IgD-negative memory B cell (primary cell): ENCODE results near the gene TBL2. TPM values are rescaled to one million over a fixed set of nuclear protein-coding genes. Genes with fewer than 3 reads are reported as not detected.
"Not testable (repeated sequence)": the region's sequence is repeated elsewhere in the genome, so short reads cannot be mapped to it uniquely, and the experiment has no call there.

Experiments used
- H3K27ac Mint-ChIP-seq, 3 donors: one replicate each; pipeline ENCODE4 v1.8.0; 2020 to 2022; ENCODE audit warnings: mild to moderate bottlenecking in 3 of 3, mixed read lengths in 3 of 3, moderate library complexity in 1 of 3
- H3K27me3 Mint-ChIP-seq: one replicate; pipeline ENCODE4 v1.8.0; 2021; ENCODE audit warnings: mixed read lengths
- H3K36me3 Mint-ChIP-seq: one replicate; pipeline ENCODE4 v1.8.0; 2020; ENCODE audit warnings: mild to moderate bottlenecking, mixed read lengths
- H3K4me1 Mint-ChIP-seq, 3 donors: one replicate each; pipeline ENCODE4 v1.8.0; 2020 to 2022; ENCODE audit warnings: mixed read lengths in 3 of 3, mild to moderate bottlenecking in 1 of 3
- H3K4me3 Mint-ChIP-seq, 4 donors: one replicate each; pipeline ENCODE4 v1.8.0; 2020 to 2022; ENCODE audit warnings: mild to moderate bottlenecking in 4 of 4, mixed read lengths in 4 of 4, moderate library complexity in 3 of 4
- H3K9me3 Mint-ChIP-seq, 3 donors: one replicate each; pipeline ENCODE4 v1.8.0; 2020 to 2021; ENCODE audit warnings: mixed read lengths in 3 of 3, mild to moderate bottlenecking in 1 of 3
- polyA plus RNA-seq: library from polyadenylated mRNA; unstranded; fragments of 300-500 nt; fragmentation: Illumina TruSeq; gene quantifications from one replicate; pipeline ENCODE4 v1.2.3, GENCODE V29; 2021

TBL2 gene, protein sequence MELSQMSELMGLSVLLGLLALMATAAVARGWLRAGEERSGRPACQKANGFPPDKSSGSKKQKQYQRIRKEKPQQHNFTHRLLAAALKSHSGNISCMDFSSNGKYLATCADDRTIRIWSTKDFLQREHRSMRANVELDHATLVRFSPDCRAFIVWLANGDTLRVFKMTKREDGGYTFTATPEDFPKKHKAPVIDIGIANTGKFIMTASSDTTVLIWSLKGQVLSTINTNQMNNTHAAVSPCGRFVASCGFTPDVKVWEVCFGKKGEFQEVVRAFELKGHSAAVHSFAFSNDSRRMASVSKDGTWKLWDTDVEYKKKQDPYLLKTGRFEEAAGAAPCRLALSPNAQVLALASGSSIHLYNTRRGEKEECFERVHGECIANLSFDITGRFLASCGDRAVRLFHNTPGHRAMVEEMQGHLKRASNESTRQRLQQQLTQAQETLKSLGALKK
- polyA plus RNA-seq, result 21.3 TPM

DNA sequence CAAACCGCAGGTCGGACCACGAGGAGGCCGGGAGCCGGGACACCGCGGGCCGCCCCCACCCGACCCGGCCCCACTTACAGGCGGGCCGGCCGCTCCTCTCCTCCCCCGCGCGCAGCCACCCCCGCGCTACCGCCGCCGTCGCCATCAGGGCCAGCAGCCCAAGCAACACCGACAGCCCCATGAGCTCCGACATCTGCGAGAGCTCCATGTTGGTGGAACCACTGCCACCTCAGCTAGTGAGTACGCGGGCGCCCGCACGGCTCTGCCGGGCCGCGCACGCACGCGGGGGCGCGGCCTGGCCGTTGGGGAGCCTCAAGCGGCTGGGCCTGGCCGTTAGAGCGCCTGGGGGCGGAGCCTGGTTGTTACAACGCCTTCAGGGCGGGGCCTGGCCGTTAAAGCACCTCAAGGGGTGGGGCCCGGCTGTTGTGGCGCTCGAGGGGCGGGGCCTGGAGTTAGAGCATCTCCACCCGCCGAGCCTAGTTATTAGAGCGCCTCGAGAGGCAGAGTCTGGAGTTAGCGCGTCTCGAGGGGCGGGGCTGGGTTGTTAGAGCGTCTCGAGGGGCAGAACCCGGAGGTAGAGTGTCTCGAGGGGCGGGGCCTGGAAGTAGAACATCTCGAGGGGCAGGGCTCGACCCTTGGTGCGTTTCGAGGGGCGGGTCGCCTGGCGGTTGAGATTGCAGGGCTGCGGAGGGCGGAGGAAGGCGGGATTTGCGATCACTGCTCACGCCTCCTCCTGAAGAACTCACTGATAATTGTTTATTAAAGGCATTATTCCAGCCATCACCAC is at the start of gene TBL2:
Gene TBL2, minus strand, starts transcription at position 238 of the 787 bp plus-strand sequence. Its CDS starts 30 bp downstream, at position 208.
- Mint-ChIP-seq H3K27me3 (no peaks in the 10 kb centered on the region), H3K4me1 (peaks cover 5 to 15% (median 15%) of the 10 kb centered on the region in 3 donors), H3K27ac (peak within 1 kb of the TSS; percentile 86 to 96 (median 88)), H3K4me3 (peak within 1 kb of the TSS; percentile 87 to 100 (median 96)), H3K9me3 (no peaks in the 10 kb centered on the region), H3K36me3 (peaks cover 2% of the 10 kb centered on the region)

DNA sequence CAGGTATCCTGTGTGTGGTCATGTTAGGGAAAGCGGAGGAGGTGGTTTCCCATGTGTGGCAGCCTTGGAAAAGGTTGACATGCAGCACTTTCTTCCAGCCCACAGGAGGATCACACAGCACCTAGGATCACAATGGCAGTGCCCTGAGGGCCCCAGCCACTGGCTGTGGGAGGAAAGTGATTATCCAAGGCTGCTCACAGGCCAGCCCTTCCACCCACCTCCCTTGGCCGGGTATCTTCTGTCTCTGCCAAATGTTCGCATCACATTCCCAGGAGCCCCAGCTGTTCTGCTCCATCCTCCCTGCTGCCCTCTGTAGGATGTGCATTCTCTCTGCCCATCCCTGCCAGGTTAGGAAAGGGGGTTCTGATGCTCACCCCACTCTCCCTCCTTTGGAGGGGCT is 48.4 kb upstream of the TBL2 start:
- peak overlapping the region in 1 of 4 donors; percentile 49 for H3K4me3 Mint-ChIP-seq
- H3K9me3 Mint-ChIP-seq, result peaks cover 0 to 2% (median 0%) of the 10 kb centered on the region in 3 donors
- peaks cover 28% of the 10 kb centered on the region for H3K27me3 Mint-ChIP-seq
- H3K27ac Mint-ChIP-seq, result no peak overlapping the region
- peaks cover 2% of the 10 kb centered on the region for H3K36me3 Mint-ChIP-seq
- H3K4me1 Mint-ChIP-seq, result peaks cover 0 to 7% (median 0%) of the 10 kb centered on the region in 3 donors

DNA sequence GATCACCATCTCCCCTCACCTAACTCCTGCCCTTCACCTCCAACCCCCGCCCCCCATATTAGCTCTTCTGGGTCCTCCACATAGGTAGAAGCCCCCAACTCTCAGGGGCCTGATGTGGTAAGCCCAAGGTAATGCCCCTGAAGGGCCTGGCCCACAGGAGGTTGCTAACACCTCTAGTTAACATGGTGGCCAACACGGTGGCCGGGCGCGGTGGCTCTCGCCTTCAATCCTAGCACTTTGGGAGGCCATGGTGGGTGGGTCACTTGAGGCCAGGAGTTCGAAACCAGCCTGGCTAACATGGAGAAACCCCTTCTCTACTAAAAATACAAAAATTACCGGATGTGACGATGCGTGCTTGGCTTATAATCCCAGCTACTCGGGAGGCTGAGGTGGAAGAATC is 46.9 kb upstream of the TBL2 start:
- H3K9me3 Mint-ChIP-seq, result peaks cover 0 to 2% (median 0%) of the 10 kb centered on the region in 3 donors
- peaks cover 0 to 7% (median 0%) of the 10 kb centered on the region in 3 donors for H3K4me1 Mint-ChIP-seq
- H3K27ac Mint-ChIP-seq, result peak overlapping the region in 1 of 3 donors; percentile 35
- H3K27me3 Mint-ChIP-seq, result peaks cover 28% of the 10 kb centered on the region
- peak overlapping the region in 1 of 4 donors; percentile 37 for H3K4me3 Mint-ChIP-seq
- H3K36me3 Mint-ChIP-seq, result peaks cover 2% of the 10 kb centered on the region

DNA sequence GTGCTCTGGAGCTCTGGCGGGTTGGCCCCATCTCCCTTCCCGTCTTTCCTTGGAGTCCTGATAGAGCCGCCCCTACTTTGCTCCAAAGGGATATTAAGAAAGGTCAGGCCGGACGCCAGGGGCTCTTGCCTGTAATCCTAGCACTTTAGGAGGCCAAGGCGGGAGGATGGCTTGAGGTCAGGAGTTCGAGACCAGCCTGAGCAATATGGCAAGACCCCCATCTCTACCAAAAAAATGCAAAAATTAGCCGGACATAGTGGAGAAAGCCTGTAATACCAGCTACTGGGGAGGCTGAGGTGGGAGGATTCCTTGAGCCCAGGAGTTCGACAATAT is 46.3 kb upstream of the TBL2 start:
- Mint-ChIP-seq H3K4me1 (peaks cover 0 to 7% (median 0%) of the 10 kb centered on the region in 3 donors), H3K9me3 (peaks cover 0 to 2% (median 0%) of the 10 kb centered on the region in 3 donors), H3K36me3 (peaks cover 2% of the 10 kb centered on the region), H3K4me3 (peak overlapping the region in 2 of 4 donors; percentile 17 to 37), H3K27ac (no peak overlapping the region), H3K27me3 (peaks cover 32% of the 10 kb centered on the region)

DNA sequence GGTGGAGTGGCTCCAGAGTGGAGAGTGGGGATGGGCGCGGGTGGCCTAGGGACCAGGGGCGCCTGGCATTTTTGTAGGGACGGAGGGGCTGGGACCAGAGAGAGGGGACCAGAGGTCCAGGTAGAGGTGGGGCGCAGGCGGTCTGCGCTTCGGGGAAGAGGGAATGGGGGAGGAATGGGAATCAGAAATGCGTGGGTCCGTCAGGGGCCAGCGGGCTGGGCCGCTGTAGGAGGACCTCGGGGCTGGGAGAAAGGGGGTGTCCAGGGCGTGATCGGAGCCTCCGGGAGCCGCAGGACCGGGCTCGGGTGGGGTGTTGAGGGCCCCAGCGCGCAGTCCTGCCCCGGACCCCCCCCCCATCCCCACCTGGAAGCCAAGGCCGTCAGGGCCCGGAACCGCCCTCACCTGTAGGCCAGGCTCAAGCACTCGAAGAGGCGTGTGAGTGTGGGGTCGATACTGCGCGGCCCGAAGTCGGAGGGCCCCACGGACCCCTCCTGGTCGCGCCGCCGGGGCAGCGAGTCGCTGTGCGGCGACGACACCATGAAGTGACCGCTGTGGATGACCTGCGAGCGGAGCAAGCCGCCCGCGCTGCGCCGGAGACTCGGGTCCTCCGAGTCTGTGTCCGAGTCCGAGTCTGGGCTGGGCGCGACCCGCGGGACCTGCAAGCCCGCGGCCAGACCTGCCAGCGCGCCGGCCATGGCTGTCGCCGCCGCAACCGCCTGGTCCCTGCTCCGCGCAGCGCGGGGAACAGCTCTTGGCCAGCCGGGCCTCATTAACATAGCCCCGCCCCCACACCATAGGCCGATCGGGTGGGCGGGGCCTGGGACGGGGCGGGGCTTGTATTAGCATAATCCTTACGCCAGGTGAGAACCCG is 45.7 kb upstream of the TBL2 start, which contains the start of gene MLXIPL:
Gene MLXIPL, minus strand, starts transcription at position 725 of the 871 bp plus-strand sequence. Its CDS starts 30 bp downstream, at position 695.
- H3K4me3 Mint-ChIP-seq, result peak within 1 kb of the TSS in 2 of 4 donors; percentile 73 to 75
- peaks cover 0 to 2% (median 0%) of the 10 kb centered on the region in 3 donors for H3K9me3 Mint-ChIP-seq
- peak within 1 kb of the TSS in 2 of 3 donors; percentile 23 to 35 for H3K27ac Mint-ChIP-seq
- H3K4me1 Mint-ChIP-seq, result peaks cover 0 to 7% (median 0%) of the 10 kb centered on the region in 3 donors
- peaks cover 2% of the 10 kb centered on the region for H3K36me3 Mint-ChIP-seq
- peaks cover 33% of the 10 kb centered on the region for H3K27me3 Mint-ChIP-seq

DNA sequence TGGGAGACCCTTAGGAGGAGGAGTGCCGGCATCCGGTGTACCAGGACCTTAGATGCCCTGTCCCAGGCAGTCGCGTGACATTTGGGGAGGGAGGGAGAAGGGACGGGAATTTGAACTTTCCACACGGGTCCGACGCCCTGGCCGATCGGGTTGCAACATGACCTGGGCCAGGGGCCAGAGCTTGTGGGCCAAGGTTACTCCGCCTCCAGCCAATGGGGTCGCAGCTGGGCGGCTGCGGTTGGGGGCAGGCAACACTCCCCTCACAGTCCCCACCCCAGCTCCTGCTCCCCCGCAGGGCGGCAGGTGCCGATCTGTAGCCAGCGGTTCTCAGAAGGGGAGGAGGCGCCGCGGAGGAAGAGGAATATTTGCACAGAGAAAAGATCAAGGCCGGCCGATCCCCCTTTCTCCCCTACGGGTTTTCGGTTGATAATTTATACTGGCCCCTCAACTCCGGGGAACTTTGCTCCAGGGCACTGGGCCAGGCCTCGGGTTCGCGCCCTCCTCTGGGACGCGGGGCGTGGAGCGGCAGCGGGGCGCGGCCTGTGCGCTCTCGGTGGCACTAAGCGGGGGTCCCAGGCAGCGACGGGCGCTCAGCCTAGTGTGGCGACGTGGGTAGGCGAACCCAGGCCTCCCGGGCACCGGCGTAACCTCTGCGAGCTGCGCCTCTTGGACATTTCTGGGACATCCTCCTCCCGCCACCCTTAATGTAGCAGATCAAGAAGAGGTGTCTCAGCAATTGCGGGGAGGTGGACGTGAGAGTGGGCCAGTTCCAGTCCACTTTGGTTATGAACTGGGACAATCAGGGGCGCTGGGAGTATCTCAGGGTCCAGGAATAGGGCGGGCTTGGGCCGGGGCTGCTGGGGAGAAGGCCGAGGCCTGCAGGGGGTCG is 44.8 kb upstream of the TBL2 start:
- H3K4me1 Mint-ChIP-seq, result peaks cover 0 to 7% (median 0%) of the 10 kb centered on the region in 3 donors
- H3K27ac Mint-ChIP-seq, result peak overlapping the region in 1 of 3 donors; percentile 23
- peaks cover 2% of the 10 kb centered on the region for H3K36me3 Mint-ChIP-seq
- peak overlapping the region in 2 of 4 donors; percentile 73 to 75 for H3K4me3 Mint-ChIP-seq
- peaks cover 0 to 2% (median 0%) of the 10 kb centered on the region in 3 donors for H3K9me3 Mint-ChIP-seq
- H3K27me3 Mint-ChIP-seq, result peaks cover 32% of the 10 kb centered on the region

DNA sequence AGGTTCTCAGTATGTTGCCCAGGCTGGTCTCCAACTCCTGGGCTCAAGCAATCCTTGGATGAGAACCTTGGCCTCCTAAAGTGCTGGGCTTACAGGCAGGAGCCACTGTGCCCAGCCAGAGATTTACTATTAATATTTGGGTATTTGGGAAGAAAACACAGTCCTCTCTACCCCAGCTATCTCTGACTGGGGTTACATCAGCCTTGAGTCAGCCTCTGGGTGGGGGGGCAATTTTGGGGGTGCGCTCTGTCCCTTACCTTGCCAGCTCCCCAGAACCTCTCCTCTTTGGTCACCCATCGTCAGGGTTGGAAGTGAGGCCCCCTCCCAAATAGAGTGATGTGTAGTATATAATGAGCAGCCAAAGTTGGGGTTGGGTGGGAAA is 44.1 kb upstream of the TBL2 start:
- Mint-ChIP-seq H3K27ac (no peak overlapping the region), H3K9me3 (peaks cover 0 to 2% (median 0%) of the 10 kb centered on the region in 3 donors), H3K36me3 (peaks cover 2% of the 10 kb centered on the region), H3K4me3 (no peak overlapping the region), H3K27me3 (peaks cover 29% of the 10 kb centered on the region), H3K4me1 (peaks cover 0 to 7% (median 0%) of the 10 kb centered on the region in 3 donors)

DNA sequence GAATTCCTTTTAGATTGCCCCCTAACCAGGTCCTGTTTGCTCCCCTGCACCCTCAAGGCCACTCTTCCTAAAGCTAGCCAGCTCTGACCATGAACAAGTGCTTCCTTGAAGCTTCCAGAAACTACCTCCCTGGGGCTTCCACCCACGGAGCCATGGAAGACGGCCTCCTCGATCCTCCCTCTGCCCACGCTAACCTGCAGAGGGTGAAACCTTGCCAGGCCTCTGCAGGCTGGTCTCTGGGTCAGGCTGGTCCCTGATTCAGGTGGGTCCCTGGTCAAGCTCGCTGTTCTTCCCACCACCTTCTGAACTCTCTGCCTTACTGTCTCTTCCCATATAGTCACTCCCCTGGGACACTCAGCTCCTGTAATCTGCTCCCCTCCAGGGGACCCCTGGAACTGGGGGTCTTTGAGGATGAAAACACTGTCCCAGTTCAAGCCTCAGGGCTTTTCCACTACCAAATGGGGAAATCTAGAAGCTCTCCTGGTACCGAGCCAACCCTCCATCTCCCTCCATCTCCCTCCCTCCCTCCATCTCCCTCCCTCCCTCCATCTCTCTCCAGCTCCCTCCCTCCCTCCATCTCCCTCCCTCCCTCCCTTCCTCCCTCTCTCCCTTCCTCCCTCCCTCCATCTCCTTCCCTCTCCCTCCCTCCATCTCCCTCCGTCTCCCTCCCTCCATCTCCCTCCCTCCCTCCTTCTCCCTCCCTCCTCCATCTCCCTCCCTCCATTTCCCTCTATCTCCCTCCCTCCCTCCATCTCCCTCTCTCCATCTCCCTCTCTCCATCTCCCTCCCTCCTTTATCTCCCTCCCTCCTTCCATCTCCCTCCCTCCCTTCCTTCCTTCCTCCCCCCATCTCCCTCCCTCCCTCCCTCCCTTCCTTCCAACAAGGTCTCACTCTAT is 43.0 kb upstream of the TBL2 start:
- Mint-ChIP-seq H3K36me3 (peaks cover 2% of the 10 kb centered on the region), H3K4me3 (no peak overlapping the region), H3K27ac (no peak overlapping the region), H3K4me1 (peaks cover 0 to 7% (median 0%) of the 10 kb centered on the region in 3 donors), H3K9me3 (peaks cover 0 to 2% (median 0%) of the 10 kb centered on the region in 3 donors), H3K27me3 (peaks cover 29% of the 10 kb centered on the region)

DNA sequence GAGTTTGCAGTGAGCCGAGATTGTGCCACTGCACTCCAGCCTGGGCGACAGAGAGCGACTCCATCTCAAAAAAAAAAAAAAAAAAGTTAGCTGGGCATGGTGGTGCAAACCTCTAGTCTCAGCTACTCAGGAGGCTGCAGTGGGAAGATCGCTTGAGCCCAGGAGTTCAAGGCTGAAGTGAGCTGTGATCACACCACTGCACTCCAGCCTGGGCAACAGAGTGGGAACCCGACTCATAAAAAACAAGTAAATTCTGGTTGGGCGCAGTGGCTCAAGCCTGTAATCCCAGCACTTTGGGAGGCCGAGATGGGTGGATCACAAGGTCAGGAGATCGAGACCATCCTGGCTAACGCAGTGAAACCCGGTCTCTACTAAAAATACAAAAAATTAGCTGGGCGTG is 41.0 kb upstream of the TBL2 start:
- not testable (repeated sequence) for H3K4me3 Mint-ChIP-seq, H3K9me3 Mint-ChIP-seq, H3K4me1 Mint-ChIP-seq, H3K36me3 Mint-ChIP-seq
- Mint-ChIP-seq H3K27me3 (peaks cover 26% of the 10 kb centered on the region), H3K27ac (peak overlapping the region in 1 of 3 donors; percentile 39)

DNA sequence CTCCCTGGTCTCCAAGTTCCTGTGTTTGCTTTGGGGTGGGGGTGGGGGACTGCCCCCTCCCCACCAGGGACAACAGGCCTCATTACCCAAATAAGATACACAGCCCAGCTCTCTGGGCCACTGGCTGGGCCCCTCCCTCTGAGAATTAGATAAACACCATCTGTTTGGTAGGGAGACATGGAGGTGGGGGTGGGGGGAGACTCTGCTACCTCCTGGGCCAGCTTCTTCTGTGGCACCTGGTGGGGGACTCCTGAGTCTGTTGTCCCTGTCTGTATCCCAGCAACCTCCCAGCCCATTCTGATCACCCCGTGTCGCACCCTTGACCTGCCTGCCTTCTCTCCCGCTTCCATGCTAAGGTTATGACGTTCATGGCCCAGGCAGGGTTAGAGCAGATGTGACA is 40.2 kb upstream of the TBL2 start:
- Mint-ChIP-seq H3K4me3 (no peak overlapping the region), H3K36me3 (no peaks in the 10 kb centered on the region), H3K9me3 (no peaks in the 10 kb centered on the region), H3K27me3 (peaks cover 29% of the 10 kb centered on the region), H3K27ac (no peak overlapping the region), H3K4me1 (peaks cover 0 to 4% (median 0%) of the 10 kb centered on the region in 3 donors)

DNA sequence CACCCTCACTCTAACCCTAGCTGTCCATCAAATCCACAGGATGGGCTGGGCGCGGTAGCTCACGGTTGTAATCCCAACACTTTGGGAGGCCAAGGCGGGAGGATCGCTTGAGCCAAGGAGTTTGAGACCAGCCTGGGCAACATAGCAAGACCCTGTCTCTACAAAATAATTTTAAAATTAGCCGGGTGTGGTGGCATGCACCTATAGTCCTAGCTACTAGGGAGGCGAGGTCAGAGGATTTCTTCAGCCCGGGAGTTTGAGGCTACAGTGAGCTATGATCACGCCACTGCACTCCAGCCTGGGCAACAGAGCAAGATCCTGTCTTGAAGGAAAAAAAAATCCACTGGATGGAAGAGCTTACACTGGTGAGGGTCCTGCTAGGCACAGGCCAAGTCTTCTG is 39.1 kb upstream of the TBL2 start:
- not testable (repeated sequence) for H3K4me1 Mint-ChIP-seq, H3K4me3 Mint-ChIP-seq, H3K27ac Mint-ChIP-seq, H3K36me3 Mint-ChIP-seq, H3K9me3 Mint-ChIP-seq
- peaks cover 29% of the 10 kb centered on the region for H3K27me3 Mint-ChIP-seq

DNA sequence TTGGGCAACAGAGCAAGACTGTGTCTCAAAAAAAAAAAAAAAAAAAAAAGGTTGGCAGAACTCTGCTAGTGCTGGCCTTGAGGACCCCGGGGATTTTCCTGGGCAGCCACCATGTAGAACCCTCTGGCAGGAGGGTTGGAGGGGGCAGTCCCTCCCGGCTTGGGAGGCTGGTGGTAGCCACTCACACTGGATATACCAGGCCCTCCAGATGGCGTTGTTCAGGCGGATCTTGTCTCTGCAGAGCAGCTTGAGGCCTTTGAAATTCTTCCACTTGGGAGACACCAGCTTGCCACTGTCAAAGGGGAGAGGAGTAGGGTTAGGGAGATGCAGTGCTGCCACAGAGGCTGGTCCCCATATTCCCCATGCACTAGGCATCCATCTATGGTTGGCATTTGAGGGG is 37.5 kb upstream of the TBL2 start:
- Mint-ChIP-seq H3K27ac (no peak overlapping the region), H3K4me1 (no peaks in the 10 kb centered on the region), H3K36me3 (no peaks in the 10 kb centered on the region), H3K4me3 (no peak overlapping the region), H3K27me3 (peaks cover 31% of the 10 kb centered on the region), H3K9me3 (no peaks in the 10 kb centered on the region)

DNA sequence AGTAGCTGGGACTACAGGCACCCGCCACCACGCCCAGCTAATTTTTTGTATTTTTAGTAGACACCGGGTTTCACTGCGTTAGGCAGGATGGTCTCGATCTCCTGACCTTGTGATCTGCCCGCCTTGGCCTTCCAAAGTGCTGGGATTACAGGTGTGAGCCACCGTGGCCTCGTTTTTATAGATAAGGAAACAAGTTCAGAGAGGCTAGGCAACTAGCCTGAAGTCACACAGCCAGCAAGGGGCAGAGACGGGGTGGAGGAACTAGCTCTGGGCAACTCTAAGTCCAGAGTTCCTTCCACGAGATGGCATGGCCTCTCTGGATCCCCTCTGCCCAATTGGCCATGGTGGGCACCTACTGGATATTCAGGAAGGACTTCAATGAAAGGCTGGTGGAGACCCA is 36.6 kb upstream of the TBL2 start:
- not testable (repeated sequence) for H3K27ac Mint-ChIP-seq, H3K9me3 Mint-ChIP-seq, H3K36me3 Mint-ChIP-seq, H3K4me3 Mint-ChIP-seq, H3K4me1 Mint-ChIP-seq
- H3K27me3 Mint-ChIP-seq, result peaks cover 34% of the 10 kb centered on the region
